Measurements from ENCODE around the gene AMFR. TPM values are rescaled to one million over a fixed set of nuclear protein-coding genes. Genes with fewer than 3 reads are reported as not detected.

Gene AMFR
- total and polyA plus RNA-seq, 2 of the 13 experiments (the other 11 are each of a cell fraction or from before 2014, with no cell fraction given): 52.9 to 108 TPM

GRCh38 chr16:56408379-56409098 is 16.8 kb downstream of the AMFR start (continued):
- TF ChIP-seq, protein P1, sequence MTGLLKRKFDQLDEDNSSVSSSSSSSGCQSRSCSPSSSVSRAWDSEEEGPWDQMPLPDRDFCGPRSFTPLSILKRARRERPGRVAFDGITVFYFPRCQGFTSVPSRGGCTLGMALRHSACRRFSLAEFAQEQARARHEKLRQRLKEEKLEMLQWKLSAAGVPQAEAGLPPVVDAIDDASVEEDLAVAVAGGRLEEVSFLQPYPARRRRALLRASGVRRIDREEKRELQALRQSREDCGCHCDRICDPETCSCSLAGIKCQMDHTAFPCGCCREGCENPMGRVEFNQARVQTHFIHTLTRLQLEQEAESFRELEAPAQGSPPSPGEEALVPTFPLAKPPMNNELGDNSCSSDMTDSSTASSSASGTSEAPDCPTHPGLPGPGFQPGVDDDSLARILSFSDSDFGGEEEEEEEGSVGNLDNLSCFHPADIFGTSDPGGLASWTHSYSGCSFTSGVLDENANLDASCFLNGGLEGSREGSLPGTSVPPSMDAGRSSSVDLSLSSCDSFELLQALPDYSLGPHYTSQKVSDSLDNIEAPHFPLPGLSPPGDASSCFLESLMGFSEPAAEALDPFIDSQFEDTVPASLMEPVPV (CRISPR knock-in tag; IDR thresholded peaks at IDR 0.05): no peak
- TF ChIP-seq ZBTB42 (CRISPR knock-in tag; IDR thresholded peaks at IDR 0.05) (no peak), XRCC5 (optimal IDR thresholded peaks at IDR 0.05; ENCODE audit: low read length) (no peak), ZNF704 (CRISPR knock-in tag; IDR thresholded peaks at IDR 0.05; ENCODE audit: borderline replicate concordance) (no peak), ZNF441 (CRISPR knock-in tag; IDR thresholded peaks at IDR 0.05; ENCODE audit: borderline replicate concordance) (no peak), TP53 (CRISPR knock-in tag; conservative IDR thresholded peaks at IDR 0.05) (no peak), PLRG1 (conservative IDR thresholded peaks at IDR 0.05) (no peak), REL (CRISPR knock-in tag; conservative IDR thresholded peaks at IDR 0.05) (no peak), ZNF644 (CRISPR knock-in tag; IDR thresholded peaks at IDR 0.05; ENCODE audit: low read depth) (no peak), SNRNP70 (IDR thresholded peaks at IDR 0.05; ENCODE audit: low read depth, low read length) (no peak), ZNF224 (CRISPR knock-in tag; IDR thresholded peaks at IDR 0.05) (no peak), WIZ (CRISPR knock-in tag; IDR thresholded peaks at IDR 0.05) (0 out of 2 replicates have a peak, but pooled peaks have one; percentile 20), KAT8 (CRISPR knock-in tag; IDR thresholded peaks at IDR 0.05) (no peak), ZNF20 (CRISPR knock-in tag; IDR thresholded peaks at IDR 0.05) (no peak), ZBTB3 (CRISPR knock-in tag; IDR thresholded peaks at IDR 0.05; ENCODE audit: borderline replicate concordance, low read depth) (no peak), NFRKB (IDR thresholded peaks at IDR 0.05) (no peak), ZBED4 (CRISPR knock-in tag; IDR thresholded peaks at IDR 0.05; ENCODE audit: borderline replicate concordance) (no peak), ZNF547 (CRISPR knock-in tag; IDR thresholded peaks at IDR 0.05) (no peak), HOMEZ (CRISPR knock-in tag; IDR thresholded peaks at IDR 0.05; ENCODE audit: low read depth) (no peak), ZNF282 (IDR thresholded peaks at IDR 0.05; ENCODE audit: partially characterized antibody) (no peak), RCOR2 (CRISPR knock-in tag; IDR thresholded peaks at IDR 0.05) (no peak)
- TF ChIP-seq, protein P2, sequence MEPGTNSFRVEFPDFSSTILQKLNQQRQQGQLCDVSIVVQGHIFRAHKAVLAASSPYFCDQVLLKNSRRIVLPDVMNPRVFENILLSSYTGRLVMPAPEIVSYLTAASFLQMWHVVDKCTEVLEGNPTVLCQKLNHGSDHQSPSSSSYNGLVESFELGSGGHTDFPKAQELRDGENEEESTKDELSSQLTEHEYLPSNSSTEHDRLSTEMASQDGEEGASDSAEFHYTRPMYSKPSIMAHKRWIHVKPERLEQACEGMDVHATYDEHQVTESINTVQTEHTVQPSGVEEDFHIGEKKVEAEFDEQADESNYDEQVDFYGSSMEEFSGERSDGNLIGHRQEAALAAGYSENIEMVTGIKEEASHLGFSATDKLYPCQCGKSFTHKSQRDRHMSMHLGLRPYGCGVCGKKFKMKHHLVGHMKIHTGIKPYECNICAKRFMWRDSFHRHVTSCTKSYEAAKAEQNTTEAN (CRISPR knock-in tag; conservative IDR thresholded peaks at IDR 0.05): 0 out of 2 replicates have a peak, but pooled peaks have one; percentile 48
